Adipose tissue (tissue), 3 donors: Measurements from ENCODE around the gene SPECC1L. TPM values are rescaled to one million over a fixed set of nuclear protein-coding genes. Genes with fewer than 3 reads are reported as not detected.

Source experiments
- H3K27ac ChIP-seq: one replicate; pipeline ENCODE4 v1.5.1; 2013; ENCODE audit warnings: low read depth, low read length
- WGBS, 3 donors: extraction: QIAGEN DNeasy Blood & Tissue Kit; methylation state at CpG; one replicate each; pipeline ENCODE4 v1.1.7; 2013; 5-methylcytosine and 5-hydroxymethylcytosine counted together
- polyA plus RNA-seq, 3 donors: library from polyadenylated mRNA; stranded (reverse); fragments of 200-250 nt; gene quantifications; one replicate each; pipeline ENCODE4 v1.2.3, GENCODE V29; 2013
- donor health status: healthy with polysubstance abuse.
- donor health status: Bipolar disorder and iron deficiency.
- donor health status: healthy.

Gene SPECC1L
- polyA plus RNA-seq, 3 donors, result 8.8 to 14.7 (median 10.2) TPM

DNA sequence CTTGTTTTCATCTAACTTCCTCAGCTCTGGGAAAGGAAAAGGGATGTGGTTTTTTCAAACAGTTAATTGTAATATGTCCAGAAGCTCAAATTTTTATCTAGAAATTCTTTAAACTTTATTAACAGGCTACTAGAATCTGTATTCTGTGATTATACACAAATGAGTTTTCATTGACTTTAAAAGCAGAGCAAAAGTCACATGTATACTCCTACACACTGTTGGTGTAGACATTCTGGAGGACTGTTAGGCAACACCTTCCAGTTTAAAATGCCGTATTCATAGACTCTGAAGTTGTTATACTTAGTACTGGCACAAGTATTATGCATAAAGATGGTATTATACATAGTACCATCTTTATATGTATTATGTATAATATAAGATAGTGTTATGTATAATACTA lies 64.9 kb downstream of the SPECC1L start:
- WGBS, 3 donors, result 45 to 85% (median 48%) methylated on average over 1 of the region's 1 CpG
- no peak overlapping the region for H3K27ac ChIP-seq

DNA sequence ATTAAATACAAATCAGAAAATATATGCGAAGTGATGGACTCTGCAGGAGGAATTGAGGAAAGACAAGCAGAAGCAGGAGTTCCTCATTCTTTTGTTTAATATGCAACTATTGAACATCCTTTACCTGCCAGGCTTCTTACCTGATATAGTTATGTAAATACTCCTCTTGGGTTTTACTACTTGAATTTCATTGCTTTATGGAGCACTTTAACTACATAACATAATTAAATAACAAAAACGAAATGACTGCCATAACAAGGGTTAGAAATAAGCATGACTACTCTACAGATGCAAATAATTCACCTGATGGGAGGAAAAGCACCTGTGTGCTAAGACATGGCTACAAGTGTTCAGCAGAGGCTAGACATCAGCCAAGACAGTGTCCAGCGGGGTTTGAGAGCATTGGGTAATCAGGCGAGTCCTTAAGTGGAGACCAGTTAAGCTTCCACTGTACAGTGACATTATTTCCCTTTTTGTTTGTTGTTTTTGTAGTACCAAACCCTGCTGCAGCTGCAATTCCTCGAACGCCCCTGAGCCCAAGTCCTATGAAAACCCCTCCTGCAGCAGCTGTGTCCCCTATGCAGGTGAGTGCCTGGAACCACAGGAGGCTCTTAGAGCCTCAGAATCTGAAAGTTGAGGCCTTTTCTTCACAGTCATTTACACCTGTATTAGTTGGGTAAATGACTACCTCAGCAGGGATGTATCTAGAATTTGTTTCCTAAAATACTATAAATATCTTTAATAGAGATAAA lies 67.4 kb downstream of the SPECC1L start:
- no peak overlapping the region for H3K27ac ChIP-seq
- 69 to 77% (median 74%) methylated on average over 6 of the region's 6 CpGs for WGBS, 3 donors

DNA sequence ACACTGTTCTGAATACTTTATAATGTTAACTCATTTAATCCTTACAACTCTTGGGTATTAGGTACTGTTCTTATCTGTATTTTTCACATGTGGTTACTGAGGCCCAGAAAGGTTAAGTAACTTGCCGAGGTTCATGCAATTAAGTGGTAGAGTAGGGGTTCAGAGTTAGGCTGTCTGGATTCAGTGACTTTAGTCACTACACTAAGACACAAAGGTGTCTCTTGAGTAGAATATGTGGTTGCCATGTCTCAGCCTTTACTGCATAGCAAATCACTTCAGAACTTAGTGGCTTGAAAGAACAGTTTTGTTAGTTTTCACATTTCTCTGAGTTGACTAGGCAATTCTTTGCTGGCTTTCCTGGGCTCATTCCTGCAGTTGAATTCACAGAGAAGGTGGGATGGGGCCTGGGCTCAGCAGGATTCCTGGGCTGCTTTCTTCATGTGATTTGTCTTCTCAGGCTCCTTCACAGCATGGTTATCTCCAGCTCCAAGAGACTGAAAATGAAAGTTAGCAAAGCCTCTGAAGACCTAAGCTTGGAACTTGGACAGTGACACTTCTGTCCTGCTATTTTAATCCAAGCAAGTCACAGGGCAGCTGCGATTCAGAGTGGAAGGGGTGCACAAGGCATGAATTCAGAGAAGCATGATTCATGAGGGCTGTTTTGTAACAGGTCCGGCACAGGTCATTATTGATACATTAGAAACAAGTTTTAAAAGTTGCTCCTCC lies 68.3 kb downstream of the SPECC1L start:
- 45 to 73% (median 49%) methylated on average over 3 of the region's 3 CpGs for WGBS, 3 donors
- no peak overlapping the region for H3K27ac ChIP-seq

DNA sequence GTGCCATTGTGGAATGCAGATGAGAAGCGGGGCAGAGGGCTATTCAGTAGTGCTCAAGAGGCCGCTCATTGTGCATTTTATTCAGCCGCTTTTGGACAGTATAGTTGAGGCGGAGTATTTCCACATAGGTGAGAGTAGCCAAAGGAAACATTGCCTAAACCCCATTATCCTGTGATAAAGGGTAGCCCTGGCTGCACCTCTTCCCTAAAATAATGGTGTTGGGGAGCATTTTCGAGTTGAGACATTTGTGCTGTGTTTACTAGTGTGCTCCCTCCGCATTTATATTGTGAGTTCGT lies 68.8 kb downstream of the SPECC1L start:
- H3K27ac ChIP-seq, result no peak overlapping the region
- 64 to 92% (median 70%) methylated on average over 7 of the region's 7 CpGs for WGBS, 3 donors

DNA sequence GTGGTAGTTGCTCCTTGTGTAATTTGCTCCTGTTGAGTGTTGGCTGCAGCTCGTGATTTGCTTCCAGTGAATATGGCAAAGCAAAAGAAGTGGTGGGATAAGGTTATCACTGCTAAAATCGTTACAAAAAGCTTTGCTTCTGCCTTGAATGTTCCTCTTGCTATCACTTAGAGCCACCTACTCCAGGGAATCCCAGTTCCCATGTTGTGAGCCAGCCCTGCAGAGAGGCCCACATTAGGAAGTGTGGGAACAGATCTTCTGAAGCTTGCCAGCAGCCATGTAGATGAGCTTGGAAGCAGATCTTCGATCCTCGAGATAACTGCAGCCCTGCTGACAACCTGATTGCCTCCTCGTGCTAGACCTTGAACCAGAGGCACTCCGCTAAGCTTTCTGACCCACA lies 71.0 kb downstream of the SPECC1L start:
- H3K27ac ChIP-seq, result no peak overlapping the region
- whole genome bisulfite sequencing, 3 donors, result 77 to 95% (median 87%) methylated on average over 6 of the region's 6 CpGs

DNA sequence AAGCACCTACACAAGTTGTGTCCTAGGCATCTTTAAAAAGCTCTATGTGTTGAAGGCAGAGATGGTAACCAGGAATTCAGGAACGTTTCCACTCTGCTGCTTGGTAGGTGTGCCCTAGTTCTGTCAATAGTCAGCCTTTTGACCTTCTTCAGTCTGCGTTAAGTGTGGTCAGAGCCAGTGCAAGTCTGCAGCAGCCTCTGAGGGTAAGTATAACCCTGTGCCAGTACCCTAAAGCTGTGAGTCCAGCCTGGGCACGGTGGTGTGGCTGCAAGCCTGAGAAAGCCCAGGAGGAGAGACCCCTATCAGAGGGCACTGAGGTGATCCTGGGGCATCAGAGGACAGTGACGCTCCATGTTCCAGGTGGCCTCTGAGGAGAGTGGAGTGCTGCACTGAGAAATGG lies 80.0 kb downstream of the SPECC1L start:
- no peak overlapping the region for H3K27ac ChIP-seq
- WGBS, 3 donors, result 88 to 96% (median 91%) methylated on average over 4 of the region's 4 CpGs

DNA sequence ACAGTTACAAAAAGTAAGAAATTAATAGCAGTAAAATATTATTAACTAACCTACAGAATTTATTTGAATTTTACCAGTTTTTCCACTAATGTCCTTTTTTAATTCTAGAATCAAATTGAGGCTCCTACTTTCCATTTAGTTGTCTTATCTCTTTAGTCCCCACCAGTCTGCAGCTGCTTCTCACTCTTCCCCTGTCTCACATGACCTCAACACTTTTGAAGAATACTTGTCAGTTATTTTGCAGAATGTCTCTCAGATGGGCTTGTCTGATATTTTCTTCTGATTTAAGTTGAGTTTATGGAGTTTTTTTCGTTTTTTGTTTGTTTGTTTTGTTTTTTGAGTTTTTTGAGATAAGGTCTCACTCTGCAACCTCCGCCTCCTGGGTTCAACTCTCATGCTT lies 82.5 kb downstream of the SPECC1L start:
- no peak overlapping the region for H3K27ac ChIP-seq
- WGBS, 3 donors, result 94 to 100% (median 94%) methylated on average over 2 of the region's 2 CpGs

DNA sequence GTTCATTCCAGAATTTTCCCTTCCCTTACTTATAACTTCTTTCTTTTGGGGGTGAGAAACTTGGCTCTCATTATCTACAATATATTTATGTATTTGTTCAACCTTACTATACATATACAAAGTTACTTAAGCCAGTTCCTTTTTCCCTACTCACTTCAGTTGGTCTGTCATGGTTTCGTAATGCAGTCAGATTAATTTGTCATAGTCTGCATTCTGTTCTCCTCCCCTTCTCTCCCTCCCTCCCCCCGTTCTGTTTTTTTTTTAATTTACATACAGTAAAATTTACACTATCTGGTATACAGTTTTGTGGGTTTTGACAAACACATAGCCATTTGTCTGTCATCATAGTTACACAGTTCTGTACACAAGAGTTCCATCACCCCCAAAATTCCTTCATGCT lies 84.9 kb downstream of the SPECC1L start:
- H3K27ac ChIP-seq, result no peak overlapping the region
- 34 to 86% (median 60%) methylated on average over 2 of the region's 2 CpGs for WGBS, 3 donors

GRCh38 chr22:24357547-24357946 lies 86.9 kb downstream of the SPECC1L start:
- no peak overlapping the region for H3K27ac ChIP-seq

- 92 to 96% (median 95%) methylated on average over 8 of the region's 8 CpGs for WGBS, 3 donors
- no peak overlapping the region for H3K27ac ChIP-seq
Measured at GRCh38 chr22:24358105-24358836, 87.6 kb downstream of the SPECC1L start.

- no peak overlapping the region for H3K27ac ChIP-seq
- WGBS, 3 donors, result 75 to 84% (median 78%) methylated on average over 5 of the region's 5 CpGs
Measured at GRCh38 chr22:24359452-24360120, 89.0 kb downstream of the SPECC1L start.

DNA sequence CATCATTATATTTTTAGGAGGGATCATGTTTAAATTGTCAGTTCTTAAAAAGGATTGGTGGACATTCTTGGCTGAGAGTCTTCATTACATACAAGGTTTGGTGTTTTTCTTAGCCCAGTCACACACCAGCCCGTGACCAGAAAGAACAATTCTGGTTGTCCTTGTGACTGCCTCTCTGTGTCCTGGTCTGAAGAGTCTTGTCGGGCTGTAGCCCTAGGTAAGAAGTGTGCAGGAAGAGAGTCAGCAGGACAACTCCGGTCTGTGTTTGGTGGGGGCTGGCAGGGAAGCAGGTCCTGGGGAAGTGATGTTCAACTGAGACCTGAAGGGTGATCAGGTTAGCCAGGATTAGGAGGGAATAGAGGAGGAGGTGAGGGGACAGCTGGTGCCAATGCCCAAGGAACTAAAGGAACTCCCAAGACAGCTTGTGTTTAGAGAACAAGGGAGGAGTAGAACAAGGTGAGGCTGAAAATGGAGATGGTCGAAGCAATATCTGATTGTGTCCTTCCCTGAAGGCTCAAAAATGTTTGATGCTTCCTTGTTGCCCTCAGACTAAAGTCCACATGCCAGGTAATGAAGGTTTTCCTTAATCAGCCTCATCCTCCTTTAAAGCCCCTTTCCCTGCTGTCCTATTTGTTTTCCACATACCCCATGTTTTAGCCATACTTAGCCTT lies 91.5 kb downstream of the SPECC1L start:
- H3K27ac ChIP-seq, result no peak overlapping the region
- 86 to 97% (median 93%) methylated on average over 4 of the region's 4 CpGs for WGBS, 3 donors

GRCh38 chr22:24363243-24363642 lies 92.6 kb downstream of the SPECC1L start:
- 92 to 95% (median 94%) methylated on average over 3 of the region's 3 CpGs for WGBS, 3 donors

GRCh38 chr22:24366701-24367100 lies 96.1 kb downstream of the SPECC1L start:
- no peak overlapping the region for H3K27ac ChIP-seq
- 69 to 77% (median 70%) methylated on average over 8 of the region's 8 CpGs for WGBS, 3 donors

More at GRCh38 chr22:24363243-24363642, 92.6 kb downstream of the SPECC1L start:
- H3K27ac ChIP-seq, result no peak overlapping the region

DNA sequence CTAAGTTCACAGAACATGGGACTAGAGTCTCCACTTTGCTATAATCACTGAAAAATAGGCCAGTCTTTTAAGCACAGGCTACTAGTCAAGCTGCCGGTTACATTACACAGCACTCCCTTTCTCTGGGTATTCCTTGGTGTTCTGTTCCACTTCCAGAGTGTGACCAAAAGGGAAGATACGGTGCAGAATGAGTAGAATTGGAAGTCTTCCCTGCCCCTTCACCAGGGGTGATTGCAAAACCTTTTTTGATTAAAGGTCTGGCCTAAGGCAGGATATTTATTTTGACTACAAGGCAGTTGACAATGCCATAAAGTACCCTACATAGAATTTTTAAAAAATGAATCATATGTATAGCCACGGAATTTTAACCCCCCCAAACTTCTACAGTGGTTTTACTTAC lies 97.2 kb downstream of the SPECC1L start:
- 60 to 83% (median 64%) methylated on average over 3 of the region's 3 CpGs for WGBS, 3 donors
- no peak overlapping the region for H3K27ac ChIP-seq

- WGBS, 3 donors, result 38 to 86% (median 48%) methylated on average over 2 of the region's 2 CpGs
- H3K27ac ChIP-seq, result no peak overlapping the region
Measured at GRCh38 chr22:24370401-24370800, 99.8 kb downstream of the SPECC1L start.

DNA sequence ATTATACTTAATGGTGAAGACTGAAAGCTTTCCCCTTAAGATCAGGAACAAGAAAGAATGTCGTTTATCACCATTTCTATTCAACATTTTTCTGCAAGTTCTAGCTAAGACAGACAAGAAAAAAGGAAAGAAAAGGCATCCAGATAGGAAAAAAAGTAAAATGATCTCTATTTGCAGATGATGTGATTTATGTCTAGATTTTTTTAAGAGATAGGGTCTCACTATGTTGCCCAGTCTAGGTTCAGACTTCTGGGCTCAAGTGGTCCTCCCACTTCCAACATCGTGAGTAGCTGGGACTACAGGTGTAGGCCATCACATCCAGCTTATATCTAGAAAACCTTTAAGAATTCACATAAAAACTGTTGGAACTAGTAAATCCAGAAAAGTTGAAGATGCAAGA lies 105.4 kb downstream of the SPECC1L start:
- H3K27ac ChIP-seq, result no peak overlapping the region
- 93 to 98% (median 94%) methylated on average over 2 of the region's 2 CpGs for WGBS, 3 donors

GRCh38 chr22:24376586-24376985 lies 106.0 kb downstream of the SPECC1L start:
- H3K27ac ChIP-seq, result no peak overlapping the region
- WGBS, 3 donors, result 57 to 92% (median 58%) methylated on average over 3 of the region's 3 CpGs
